A673 (cell line): ENCODE measurements around the gene HOMER2. TPM values are rescaled to one million over a fixed set of nuclear protein-coding genes. Genes with fewer than 3 reads are reported as not detected.
A peak's percentile ranks its signal among the peaks of the same experiment; 100 is the strongest.

Experiments used
- BruUV-seq: library from RNA; stranded (reverse); fragments of 400-500 nt; replicated peaks from 2 replicates; lab custom pipeline; 2021; lab: Mats Ljungman, UMichigan
- CTCF ChIA-PET: fragments of 300-600 bp; sonication (Branson Sonifier 250); formaldehyde crosslinking; loops from one replicate; lab custom pipeline; 2022; ENCODE audit warnings: antibody characterized with exemption; lab: Charles Lee
- POLR2A ChIA-PET: fragments of 300-600 bp; sonication (Branson Sonifier 250); formaldehyde crosslinking; loops from one replicate; lab custom pipeline; 2022; ENCODE audit warnings: antibody characterized with exemption; ENCODE audit not compliant: low non-redundant PET; lab: Charles Lee
- DNase-seq: peaks from one replicate; pipeline ENCODE4 v3.0.0-alpha.2; 2015; ENCODE audit warnings: low spot score
- H3K27ac ChIP-seq: fragments of 200-600 bp; sonication (generic); 2 replicates; pipeline ENCODE4 v1.5.1; 2016; ENCODE audit warnings: mixed run types, low read depth, mild to moderate bottlenecking, mixed read lengths, antibody characterized with exemption, low read length; ENCODE audit not compliant: poor library complexity, severe bottlenecking
- H3K27me3 ChIP-seq: fragments of 200-600 bp; sonication (generic); replicated peaks from 2 replicates; pipeline ENCODE4 v1.6.1; 2017; ENCODE audit warnings: mixed run types, low read depth, mild to moderate bottlenecking, mixed read lengths, antibody characterized with exemption, low read length; ENCODE audit not compliant: insufficient read depth, poor library complexity
- H3K36me3 ChIP-seq: fragments of 200-600 bp; sonication (generic); 2 replicates; pipeline ENCODE4 v1.6.1; 2016; ENCODE audit warnings: mixed run types, mild to moderate bottlenecking, mixed read lengths, antibody characterized with exemption, low read length; ENCODE audit not compliant: insufficient read depth, poor library complexity, severe bottlenecking
- H3K4me1 ChIP-seq: fragments of 200-600 bp; sonication (generic); 2 replicates; pipeline ENCODE4 v1.6.1; 2017; ENCODE audit warnings: mixed run types, mild to moderate bottlenecking, mixed read lengths, antibody characterized with exemption, low read length; ENCODE audit not compliant: insufficient read depth, poor library complexity, severe bottlenecking
- H3K4me3 ChIP-seq: fragments of 200-600 bp; sonication (generic); 2 replicates; pipeline ENCODE4 v1.5.1; 2016; ENCODE audit warnings: low read depth, mixed run types, mild to moderate bottlenecking, mixed read lengths, low read length; ENCODE audit not compliant: poor library complexity, severe bottlenecking
- H3K9me3 ChIP-seq: fragments of 200-600 bp; sonication (generic); 2 replicates; pipeline ENCODE4 v1.6.1; 2016; ENCODE audit warnings: mixed run types, low read depth, mild to moderate bottlenecking, mixed read lengths, antibody characterized with exemption, low read length; ENCODE audit not compliant: poor library complexity, severe bottlenecking
- CTCF ChIP-seq: fragments of 300-800, 200-600 bp; sonication (generic); conservative IDR thresholded peaks from 2 replicates; pipeline ENCODE4 v1.5.1; 2017; ENCODE audit warnings: low read depth, mild to moderate bottlenecking, antibody characterized with exemption, low read length, moderate library complexity, mixed read lengths
- EZH2 ChIP-seq: fragments of 200-600 bp; sonication (generic); IDR thresholded peaks from 2 replicates; pipeline ENCODE4 v1.6.1; 2017; ENCODE audit warnings: borderline replicate concordance, low read depth, mild to moderate bottlenecking, mixed read lengths, antibody characterized with exemption, low read length; ENCODE audit not compliant: poor library complexity, severe bottlenecking
- intact Hi-C: fragments of 100-400 bp; cut with micrococcal nuclease; formaldehyde crosslinking; loops from one replicate; pipeline ENCODE4 v1.10.0; 2022; ENCODE audit not compliant: unreplicated experiment
- total RNA-seq: library from RNA; stranded (reverse); gene quantifications from 2 replicates; pipeline ENCODE4 v1.2.3, GENCODE V29; 2021

HOMER2 gene
- total RNA-seq, 1 experiment from 2014 or later: 6.7 TPM

- Histone ChIP-seq H3K36me3 (peaks cover 8% of the 10 kb centered on the region), H3K4me1 (no peaks in the 10 kb centered on the region), H3K9me3 (no peaks in the 10 kb centered on the region), H3K27ac (no peak overlapping the region), H3K27me3 (no peaks in the 10 kb centered on the region), H3K4me3 (no peak overlapping the region)
- intact Hi-C loops: no loop called here
- TF ChIP-seq CTCF: no peak
- BruUV-seq: no TSS peak
- POLR2A ChIA-PET: no interaction called here
- no peak for DNase-seq
- CTCF ChIA-PET: no interaction called here
Measured at GRCh38 chr15:82838096-82838735, 114.3 kb downstream of the HOMER2 start.

GRCh38 chr15:82835391-82835917 lies 117.1 kb downstream of the HOMER2 start:
- H3K4me3 ChIP-seq: no peak overlapping the region
- intact Hi-C loops: no loop called here
- H3K4me1 ChIP-seq: peaks cover 9% of the 10 kb centered on the region
- H3K27me3 ChIP-seq: no peaks in the 10 kb centered on the region
- no peak for TF ChIP-seq EZH2
- no peak for TF ChIP-seq CTCF
- ChIA-PET POLR2A (no interaction called here), CTCF (no interaction called here)
- H3K36me3 ChIP-seq: peaks cover 24% of the 10 kb centered on the region
- DNase-seq: no peak
- H3K9me3 ChIP-seq: no peaks in the 10 kb centered on the region
- no TSS peak for BruUV-seq
- no peak overlapping the region for H3K27ac ChIP-seq

GRCh38 chr15:82833362-82833682 lies 119.2 kb downstream of the HOMER2 start:
- H3K27ac ChIP-seq: peak overlapping the region; percentile 38
- intact Hi-C loops: no loop called here
- H3K4me3 ChIP-seq: no peak overlapping the region
- ChIA-PET POLR2A (interaction anchor here (0.7 kb wide), 1 partner anchor 10 kb away, joined by 3 read pairs; no protein-coding TSS in a partner anchor), CTCF (no interaction called here)
- H3K4me1 ChIP-seq: peaks cover 9% of the 10 kb centered on the region
- no peaks in the 10 kb centered on the region for H3K27me3 ChIP-seq
- no peaks in the 10 kb centered on the region for H3K9me3 ChIP-seq
- BruUV-seq: no TSS peak
- TF ChIP-seq EZH2 (no peak), CTCF (no peak)
- no peak for DNase-seq
- H3K36me3 ChIP-seq: peaks cover 28% of the 10 kb centered on the region
